ENCODE results near the gene ALDH7A1. TPM values are rescaled to one million over a fixed set of nuclear protein-coding genes. Genes with fewer than 3 reads are reported as not detected.

Gene ALDH7A1
- polyA plus RNA-seq, 1 experiment = 81.2 TPM

GRCh38 chr5:126615286-126615685 lies 20.3 kb upstream of the ALDH7A1 start:
- H3K4me3 ChIP-seq (ENCODE audit: low read depth, low read length) = no peak overlapping the region
- CTCF ChIA-PET = interaction anchor here (0.6 kb wide), 2 partner anchors 12 to 60 kb away, joined by 3 read pairs; no protein-coding TSS in a partner anchor
- no peaks in the 10 kb centered on the region for H3K27me3 ChIP-seq (ENCODE audit: control insufficient read depth, insufficient read depth, low read length)
- peaks cover 6% of the 10 kb centered on the region for H3K36me3 ChIP-seq (ENCODE audit: control insufficient read depth, insufficient read depth, low read length)
- no peak for TF ChIP-seq CTCF (IDR thresholded peaks at IDR 0.05; ENCODE audit: insufficient read depth, low read depth, low read length)
- DNase-seq (ENCODE audit: low read depth) = no peak
- POLR2A ChIA-PET = no interaction called here

GRCh38 chr5:126613941-126614592 lies 19.0 kb upstream of the ALDH7A1 start:
- no peak for TF ChIP-seq CTCF (IDR thresholded peaks at IDR 0.05; ENCODE audit: insufficient read depth, low read depth, low read length)
- DNase-seq (ENCODE audit: low read depth) = no peak
- POLR2A ChIA-PET = no interaction called here
- no peak overlapping the region for H3K4me3 ChIP-seq (ENCODE audit: low read depth, low read length)
- peaks cover 6% of the 10 kb centered on the region; the same call in 1 of the 2 replicates for H3K36me3 ChIP-seq (ENCODE audit: control insufficient read depth, insufficient read depth, low read length)
- no peaks in the 10 kb centered on the region for H3K27me3 ChIP-seq (ENCODE audit: control insufficient read depth, insufficient read depth, low read length)
- CTCF ChIA-PET = no interaction called here

GRCh38 chr5:126610616-126611015 lies 15.6 kb upstream of the ALDH7A1 start:
- Histone ChIP-seq H3K27me3 (ENCODE audit: control insufficient read depth, insufficient read depth, low read length) (no peaks in the 10 kb centered on the region), H3K36me3 (ENCODE audit: control insufficient read depth, insufficient read depth, low read length) (peaks cover 1% of the 10 kb centered on the region; the same call in 1 of the 2 replicates), H3K4me3 (ENCODE audit: low read depth, low read length) (no peak overlapping the region)
- CTCF ChIA-PET = interaction anchor here (3.5 kb wide), 1 partner anchor 10 kb away, joined by 16 read pairs; the partner anchor contains the start of gene PHAX
- no peak for TF ChIP-seq CTCF (IDR thresholded peaks at IDR 0.05; ENCODE audit: insufficient read depth, low read depth, low read length)
- POLR2A ChIA-PET = no interaction called here
- no peak for DNase-seq (ENCODE audit: low read depth)

- H3K27me3 ChIP-seq (ENCODE audit: control insufficient read depth, insufficient read depth, low read length) = no peaks in the 10 kb centered on the region
- DNase-seq (ENCODE audit: low read depth) = no peak
- CTCF ChIA-PET = interaction anchor here (3.5 kb wide), 1 partner anchor 9 kb away, joined by 16 read pairs; the partner anchor contains the start of gene PHAX
- H3K4me3 ChIP-seq (ENCODE audit: low read depth, low read length) = no peak overlapping the region
- POLR2A ChIA-PET = no interaction called here
- H3K36me3 ChIP-seq (ENCODE audit: control insufficient read depth, insufficient read depth, low read length) = peaks cover 1% of the 10 kb centered on the region; the same call in 1 of the 2 replicates
- no peak for TF ChIP-seq CTCF (IDR thresholded peaks at IDR 0.05; ENCODE audit: insufficient read depth, low read depth, low read length)
Observed at GRCh38 chr5:126610160-126610559, 15.1 kb upstream of the ALDH7A1 start.

GRCh38 chr5:126605525-126605924 lies 10.5 kb upstream of the ALDH7A1 start:
- POLR2A ChIA-PET = no interaction called here
- Histone ChIP-seq H3K36me3 (ENCODE audit: control insufficient read depth, insufficient read depth, low read length) (peaks cover 3% of the 10 kb centered on the region; the same call in 1 of the 2 replicates), H3K27me3 (ENCODE audit: control insufficient read depth, insufficient read depth, low read length) (no peaks in the 10 kb centered on the region), H3K4me3 (ENCODE audit: low read depth, low read length) (no peak overlapping the region)
- TF ChIP-seq CTCF (IDR thresholded peaks at IDR 0.05; ENCODE audit: insufficient read depth, low read depth, low read length) = no peak
- DNase-seq (ENCODE audit: low read depth) = no peak
- CTCF ChIA-PET = interaction anchor here (1.0 kb wide), 1 partner anchor 23 kb away, joined by 5 read pairs; no protein-coding TSS in a partner anchor
